ENCODE results near the gene TGM5.
"Not testable (repeated sequence)": the region's sequence is repeated elsewhere in the genome, so short reads cannot be mapped to it uniquely, and the experiment has no call there.

DNA sequence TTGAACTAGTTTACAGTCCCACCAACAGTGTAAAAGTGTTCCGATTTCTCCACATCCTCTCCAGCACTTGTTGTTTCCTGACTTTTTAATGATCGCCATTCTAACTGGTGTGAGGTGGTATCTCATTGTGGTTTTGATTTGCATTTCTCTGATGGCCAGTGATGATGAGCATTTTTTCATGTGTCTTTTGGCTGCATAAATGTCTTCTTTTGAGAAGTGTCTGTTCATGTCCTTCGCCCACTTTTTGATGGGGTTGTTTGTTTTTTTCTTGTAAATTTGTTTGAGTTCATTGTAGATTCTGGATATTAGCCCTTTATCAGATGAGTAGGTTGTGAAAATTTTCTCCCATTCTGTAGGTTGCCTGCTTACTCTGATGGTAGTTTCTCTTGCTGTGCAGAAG, 22.9 kb upstream of the TGM5 start:
- TF ChIP-seq EZH2 (IDR thresholded peaks at IDR 0.05; ENCODE audit: insufficient read depth, poor library complexity, severe bottlenecking); EZH2phosphoT487 (IDR thresholded peaks at IDR 0.05; ENCODE audit: insufficient read depth, low read depth): not testable (repeated sequence)
